Suppressor macrophage (primary cell): ENCODE measurements around the gene ZNF575.
A peak's percentile ranks its signal among the peaks of the same experiment; 100 is the strongest.
"Not testable (repeated sequence)": the region's sequence is repeated elsewhere in the genome, so short reads cannot be mapped to it uniquely, and the experiment has no call there.

Experiments
- DNase-seq, 4 experiments: peaks; one replicate each; pipeline ENCODE4 v3.0.0-alpha.2; 2020 to 2022

The ZNF575 gene

GRCh38 chr19:43544077-43544476, 11.1 kb downstream of the ZNF575 start:
- DNase-seq: no peak

- no peak for DNase-seq
Observed at GRCh38 chr19:43545276-43545675, 12.3 kb downstream of the ZNF575 start.

DNA sequence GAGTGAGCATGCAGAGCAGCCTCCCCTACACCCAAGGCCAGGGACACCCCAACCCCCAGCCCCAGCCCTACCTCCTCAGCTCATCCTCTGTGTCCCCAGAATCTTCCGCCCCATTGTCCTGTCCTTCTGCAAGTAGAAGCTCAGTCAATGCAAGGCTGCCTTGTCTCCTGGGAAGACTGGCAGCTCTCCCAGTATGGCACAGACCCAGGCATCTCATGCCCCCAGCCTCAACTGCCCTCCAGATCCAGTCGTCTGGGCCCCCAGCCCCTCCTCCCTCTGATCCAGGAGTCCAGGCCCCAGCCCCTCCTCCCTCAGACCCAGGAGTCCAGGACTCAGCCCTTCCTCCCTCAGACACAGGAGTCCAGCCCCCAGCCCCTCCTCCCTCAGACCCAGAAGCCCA, 13.0 kb downstream of the ZNF575 start:
- DNase-seq: no peak

DNA sequence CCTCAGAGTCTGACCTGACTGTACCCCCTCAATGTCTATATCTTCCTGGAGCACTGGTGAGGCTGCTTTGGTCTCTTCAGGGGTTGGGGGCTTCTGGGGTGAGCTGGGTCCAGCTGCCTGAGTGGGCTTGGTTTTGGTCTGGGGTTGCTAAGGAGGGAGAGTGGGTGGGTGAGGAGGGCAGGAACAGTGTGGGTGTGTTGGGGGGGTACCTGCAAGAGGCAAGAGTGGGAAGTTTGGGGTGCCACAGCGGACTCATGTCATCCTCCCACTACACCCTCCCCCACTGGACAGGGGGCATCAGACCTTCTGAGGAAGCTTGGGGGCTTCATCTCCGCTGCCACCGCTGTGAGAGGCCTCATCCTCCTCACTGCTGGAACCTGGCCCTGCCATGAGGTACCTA, 13.6 kb downstream of the ZNF575 start:
- DNase-seq: no peak

- not testable (repeated sequence) for DNase-seq
Observed at GRCh38 chr19:43547926-43548325, 14.9 kb downstream of the ZNF575 start.

GRCh38 chr19:43548706-43549105, 15.7 kb downstream of the ZNF575 start:
- DNase-seq: no peak

- no peak for DNase-seq
Observed at GRCh38 chr19:43551399-43552197, 18.6 kb downstream of the ZNF575 start.

DNA sequence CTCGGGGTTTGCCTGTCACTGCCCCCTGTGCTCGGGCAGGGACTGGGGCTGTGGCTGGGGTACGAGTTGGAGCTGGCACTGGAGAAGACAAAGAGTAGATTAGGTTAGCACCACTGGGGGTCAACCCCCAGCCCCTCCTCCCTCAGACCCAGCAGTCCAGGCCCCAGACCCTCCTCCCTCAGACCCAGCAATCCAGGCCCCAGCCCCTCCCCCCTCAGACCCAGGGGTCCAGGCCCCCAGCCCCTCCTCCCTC, 19.1 kb downstream of the ZNF575 start:
- no peak for DNase-seq

DNA sequence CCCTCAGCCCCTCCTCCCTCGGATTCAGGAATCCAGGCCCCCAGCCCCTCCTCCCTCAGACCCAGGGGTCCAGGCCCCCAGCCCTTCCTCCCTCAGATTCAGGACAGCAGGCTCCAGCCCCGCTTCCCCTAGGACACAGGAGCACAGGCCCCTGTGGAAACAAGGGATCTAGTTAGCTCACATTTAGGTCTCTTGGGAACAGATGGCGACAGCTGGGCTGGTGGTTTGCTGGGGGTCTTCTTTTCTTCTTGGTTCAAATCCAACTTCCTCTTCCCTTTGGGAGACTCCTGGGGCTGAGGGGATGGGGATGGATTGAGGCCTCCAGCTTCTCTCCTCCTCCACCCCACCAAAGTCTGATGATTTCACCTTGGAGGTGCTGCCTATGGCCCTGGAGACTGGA, 19.6 kb downstream of the ZNF575 start:
- DNase-seq: no peak

GRCh38 chr19:43553656-43554055, 20.7 kb downstream of the ZNF575 start:
- DNase-seq: no peak

DNA sequence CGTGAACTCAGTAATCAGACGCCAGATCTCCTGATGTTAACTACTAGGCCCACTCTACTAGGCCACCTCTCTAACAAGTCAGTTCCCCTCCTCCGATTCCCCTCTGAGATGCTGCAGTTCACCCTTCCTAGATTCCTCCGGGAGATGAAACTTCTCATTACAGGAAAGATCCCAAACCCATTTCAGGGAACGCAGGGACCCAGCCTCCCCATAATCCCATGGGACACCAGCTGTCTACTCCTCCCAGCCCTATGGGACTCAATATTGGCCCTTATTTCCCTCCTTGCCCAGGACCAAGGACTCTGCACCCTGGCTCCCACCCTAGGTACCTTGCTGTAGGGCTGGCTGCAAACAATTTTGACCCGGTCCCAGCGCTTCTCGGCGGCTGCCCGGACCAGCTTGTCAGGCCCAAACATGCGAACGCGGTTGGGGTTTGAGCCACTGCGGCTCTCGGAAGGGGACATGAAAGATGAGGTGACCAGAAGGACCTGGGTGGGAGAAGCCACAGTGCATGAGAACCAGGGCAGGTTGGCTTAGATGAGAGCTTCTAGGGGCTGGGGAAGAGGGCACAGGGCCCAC, 21.4 kb downstream of the ZNF575 start:
- no peak for DNase-seq

GRCh38 chr19:43555185-43555770, 22.3 kb downstream of the ZNF575 start:
- peak; percentile 86 to 91 (median 90) for DNase-seq

GRCh38 chr19:43560687-43561086, 27.7 kb downstream of the ZNF575 start:
- DNase-seq: peak; percentile 64 to 84 (median 68)

GRCh38 chr19:43561139-43561970, 28.4 kb downstream of the ZNF575 start:
- DNase-seq: no peak

- DNase-seq: peak in 3 of 4 experiments; percentile 66 to 77 (median 67)
Observed at GRCh38 chr19:43562226-43562697, 29.3 kb downstream of the ZNF575 start.

DNA sequence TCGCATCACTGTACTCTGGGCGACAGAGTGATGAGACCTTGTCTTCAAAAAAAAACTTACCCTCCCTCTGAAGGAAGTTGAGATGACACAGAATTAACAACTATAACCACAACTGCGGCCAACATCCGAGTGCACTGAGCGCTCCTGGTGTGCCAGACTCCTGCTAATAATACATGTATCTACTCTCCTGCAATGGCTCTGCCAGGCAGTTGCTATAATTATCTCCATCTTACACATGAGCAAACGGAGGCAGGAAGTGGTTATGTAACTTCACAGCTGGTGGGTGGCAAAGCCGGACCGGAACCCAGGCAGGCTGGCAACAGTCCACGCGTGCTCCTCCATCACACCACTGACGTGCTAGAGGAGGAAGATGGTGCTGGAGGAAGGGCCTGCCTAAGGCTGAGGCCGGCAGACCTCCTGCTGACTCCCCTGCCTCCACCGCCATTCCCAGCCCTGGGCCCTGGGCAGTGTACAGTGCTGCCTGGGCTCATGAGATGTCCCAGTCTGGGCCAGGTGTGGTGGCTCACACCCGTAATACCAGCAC, 29.8 kb downstream of the ZNF575 start:
- peak; percentile 95 to 98 (median 96) for DNase-seq

DNA sequence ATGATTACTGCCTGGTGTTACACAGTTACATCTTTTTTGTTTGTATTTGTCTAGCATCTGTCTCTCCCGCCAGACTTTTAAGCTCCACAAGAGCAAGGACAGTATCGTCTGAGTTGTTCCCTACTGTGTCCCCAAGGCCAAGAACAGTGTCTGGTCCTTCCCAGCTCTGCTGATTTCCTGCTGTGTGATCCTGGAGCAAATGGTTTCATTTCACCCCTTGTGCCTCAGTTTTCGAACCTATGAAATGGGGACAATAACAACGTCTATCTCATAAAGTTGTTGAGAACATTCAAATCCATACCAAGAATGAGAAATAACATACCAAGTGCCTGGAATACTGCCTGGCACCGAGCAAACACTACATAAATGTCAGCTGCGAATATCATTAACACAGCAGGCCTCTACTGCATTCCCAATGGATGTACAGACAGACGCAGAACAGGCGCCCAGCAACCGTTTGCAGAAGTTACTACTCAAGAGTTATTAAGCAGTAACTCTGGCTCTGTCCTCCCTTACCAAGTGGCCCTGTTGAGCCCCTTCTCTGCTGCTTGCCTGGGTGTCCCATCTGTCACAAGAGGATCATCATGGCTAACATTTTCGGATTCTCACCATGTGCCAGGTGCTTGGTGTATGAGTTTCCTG, 30.9 kb downstream of the ZNF575 start:
- DNase-seq: peak; percentile 21 to 60 (median 44)

DNA sequence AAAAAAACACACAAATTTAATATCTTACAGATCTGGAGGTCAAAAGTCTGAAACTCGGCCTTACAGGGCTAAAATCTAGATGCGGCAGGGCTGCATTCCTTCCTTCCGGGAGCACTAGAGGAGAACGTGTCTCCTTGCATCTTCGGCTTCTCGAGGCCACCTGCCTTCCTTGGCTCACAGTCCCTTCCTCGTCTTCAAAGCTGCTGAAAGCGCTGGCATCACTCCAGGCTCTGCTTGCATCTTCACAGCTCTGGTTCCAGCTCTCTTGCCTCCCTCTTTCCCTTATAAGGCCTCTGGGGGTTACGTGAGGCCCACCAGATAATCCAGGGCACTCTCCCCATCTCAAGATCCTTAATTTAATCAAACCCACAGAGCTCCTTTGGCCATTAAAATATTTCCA, 31.8 kb downstream of the ZNF575 start:
- no peak for DNase-seq

DNA sequence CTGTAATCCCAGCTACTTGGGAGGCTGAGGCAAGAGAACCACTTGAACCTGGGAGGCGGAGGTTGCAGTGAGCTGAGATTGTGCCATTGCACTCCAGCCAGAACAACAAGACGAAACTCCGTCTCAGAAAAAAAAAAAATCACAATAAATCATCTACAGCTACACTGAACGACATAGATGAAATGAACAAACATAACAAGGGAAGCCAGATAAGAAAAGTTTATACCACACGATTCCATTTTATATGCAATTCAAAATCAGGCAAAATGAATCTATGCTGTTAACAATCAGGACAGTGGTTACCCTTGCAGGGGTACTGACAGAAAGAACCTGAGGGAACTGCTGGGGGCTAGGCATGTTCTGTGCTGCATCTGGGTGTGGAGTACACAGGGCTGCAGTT, 36.7 kb downstream of the ZNF575 start:
- DNase-seq: no peak

GRCh38 chr19:43570174-43570791, 37.3 kb downstream of the ZNF575 start:
- DNase-seq: no peak

GRCh38 chr19:43572171-43572588, 39.2 kb downstream of the ZNF575 start:
- DNase-seq: peak; percentile 35 to 74 (median 54)
